Endothelial cell of umbilical vein (primary cell): ENCODE data around the gene DIO1.

Experiments
- EZH2 ChIP-seq: IDR thresholded peaks from 2 replicates; pipeline ENCODE4 v1.6.1; 2012; ENCODE audit warnings: borderline replicate concordance, low read depth, mild to moderate bottlenecking, moderate library complexity, low read length, inconsistent platforms; ENCODE audit not compliant: severe bottlenecking
- GATA2 ChIP-seq: IDR thresholded peaks from 2 replicates; pipeline ENCODE4 v1.7.0; 2011; ENCODE audit warnings: low read depth, mild to moderate bottlenecking, moderate library complexity, mixed read lengths, low read length; ENCODE audit not compliant: insufficient read length, insufficient read depth
- MYC ChIP-seq: IDR thresholded peaks from one replicate; pipeline ENCODE4 v1.6.1; 2011; ENCODE audit warnings: mild to moderate bottlenecking, low read depth, low read length
- POLR2A ChIP-seq: IDR thresholded peaks from 2 replicates; pipeline ENCODE4 v1.6.1; 2012; ENCODE audit warnings: low read depth, mild to moderate bottlenecking, control low read depth, low read length
- POLR2AphosphoS5 ChIP-seq: IDR thresholded peaks from 2 replicates; pipeline ENCODE4 v1.6.1; 2012; ENCODE audit warnings: low read depth, mild to moderate bottlenecking, control low read depth, low read length, moderate library complexity; ENCODE audit not compliant: insufficient read depth
- TF ChIP-seq, protein P1 (sequence below), 2 donors: IDR thresholded peaks; 1 replicate in 1 of 2; 2 replicates in 1 of 2; pipeline ENCODE4 v1.5.1; 2011; ENCODE audit warnings: low read length in 2 of 2, mild to moderate bottlenecking in 2 of 2, moderate library complexity in 2 of 2, control low read depth in 1 of 2, inconsistent platforms in 1 of 2, low read depth in 1 of 2; ENCODE audit not compliant: insufficient read depth in 1 of 2; ENCODE audit errors: extremely low read depth in 1 of 2
- TF ChIP-seq, protein P2 (sequence below): IDR thresholded peaks from 2 replicates; pipeline ENCODE4 v1.6.1; 2011; ENCODE audit not compliant: insufficient read depth, insufficient read length

DNA sequence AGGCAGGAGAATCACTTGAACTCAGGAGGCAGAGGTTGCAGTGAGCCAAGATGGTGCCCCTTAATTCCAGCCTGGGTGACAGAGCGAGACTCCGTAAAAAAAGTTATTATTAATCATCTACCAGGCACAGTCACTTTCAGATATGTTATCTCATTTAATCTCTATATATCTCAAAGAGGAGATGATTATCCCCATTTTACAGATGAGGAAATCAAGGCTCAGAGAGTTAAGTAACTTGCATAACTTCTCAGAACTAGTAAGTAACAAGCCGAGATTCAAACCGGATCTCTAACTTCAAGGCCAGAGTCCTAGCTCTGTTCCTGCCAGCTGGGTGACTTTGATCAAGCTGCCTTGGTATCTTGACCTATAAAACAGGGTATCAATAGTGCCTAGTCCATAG is 17.5 kb downstream of the DIO1 start:
- TF ChIP-seq POLR2AphosphoS5 (no peak), POLR2A (no peak), EZH2 (no peak), MYC (no peak), GATA2 (no peak)
- TF ChIP-seq, protein P1, sequence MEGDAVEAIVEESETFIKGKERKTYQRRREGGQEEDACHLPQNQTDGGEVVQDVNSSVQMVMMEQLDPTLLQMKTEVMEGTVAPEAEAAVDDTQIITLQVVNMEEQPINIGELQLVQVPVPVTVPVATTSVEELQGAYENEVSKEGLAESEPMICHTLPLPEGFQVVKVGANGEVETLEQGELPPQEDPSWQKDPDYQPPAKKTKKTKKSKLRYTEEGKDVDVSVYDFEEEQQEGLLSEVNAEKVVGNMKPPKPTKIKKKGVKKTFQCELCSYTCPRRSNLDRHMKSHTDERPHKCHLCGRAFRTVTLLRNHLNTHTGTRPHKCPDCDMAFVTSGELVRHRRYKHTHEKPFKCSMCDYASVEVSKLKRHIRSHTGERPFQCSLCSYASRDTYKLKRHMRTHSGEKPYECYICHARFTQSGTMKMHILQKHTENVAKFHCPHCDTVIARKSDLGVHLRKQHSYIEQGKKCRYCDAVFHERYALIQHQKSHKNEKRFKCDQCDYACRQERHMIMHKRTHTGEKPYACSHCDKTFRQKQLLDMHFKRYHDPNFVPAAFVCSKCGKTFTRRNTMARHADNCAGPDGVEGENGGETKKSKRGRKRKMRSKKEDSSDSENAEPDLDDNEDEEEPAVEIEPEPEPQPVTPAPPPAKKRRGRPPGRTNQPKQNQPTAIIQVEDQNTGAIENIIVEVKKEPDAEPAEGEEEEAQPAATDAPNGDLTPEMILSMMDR (IDR thresholded peaks at IDR 0.05; ENCODE audit: extremely low read depth in 1 of 2, insufficient read depth in 1 of 2, low read depth in 1 of 2, low read length in 2 of 2): no peak
- TF ChIP-seq, protein P2, sequence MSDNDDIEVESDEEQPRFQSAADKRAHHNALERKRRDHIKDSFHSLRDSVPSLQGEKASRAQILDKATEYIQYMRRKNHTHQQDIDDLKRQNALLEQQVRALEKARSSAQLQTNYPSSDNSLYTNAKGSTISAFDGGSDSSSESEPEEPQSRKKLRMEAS: no peak
